Dermis microvascular lymphatic vessel endothelial cell (primary cell): ENCODE results near the gene DDX50. TPM values are rescaled to one million over a fixed set of nuclear protein-coding genes. Genes with fewer than 3 reads are reported as not detected.
"Not testable (repeated sequence)": the region's sequence is repeated elsewhere in the genome, so short reads cannot be mapped to it uniquely, and the experiment has no call there.

ENCODE experiments used
- DNase-seq, 2 donors: peaks; one replicate each; pipeline versions ENCODE4 v3.0.0 to v3.0.0-alpha.2; 2010; ENCODE audit warnings: low read depth in 2 of 2
- total RNA-seq: library from RNA; depleted of rRNA; stranded (reverse); fragments of >200 nt; gene quantifications from 2 replicates; pipeline ENCODE4 v1.2.1, GENCODE V29; 2014

The DDX50 gene
- 30.6 and 33.1 TPM in 2 replicates for total RNA-seq

GRCh38 chr10:68901105-68901927 lies at the start of gene DDX50:
DDX50 (plus strand) TSS chr10:68901315; CDS start chr10:68901385, 70 bp downstream.
- DNase-seq = peak; percentile 99 to 100

GRCh38 chr10:68856352-68856751 lies 44.8 kb upstream of the DDX50 start:
- DNase-seq = no peak

GRCh38 chr10:68857005-68857404 lies 44.1 kb upstream of the DDX50 start:
- no peak for DNase-seq

- peak in 1 of 2 donors; percentile 3 for DNase-seq
Observed at GRCh38 chr10:68861253-68861652, 39.9 kb upstream of the DDX50 start.

GRCh38 chr10:68864611-68865010 lies 36.5 kb upstream of the DDX50 start:
- DNase-seq = no peak

- DNase-seq = not testable (repeated sequence)
Observed at GRCh38 chr10:68868173-68868572, 32.9 kb upstream of the DDX50 start.

GRCh38 chr10:68869623-68870022 lies 31.5 kb upstream of the DDX50 start:
- no peak for DNase-seq

- no peak for DNase-seq
Observed at GRCh38 chr10:68870061-68870460, 31.1 kb upstream of the DDX50 start.

- no peak for DNase-seq
Observed at GRCh38 chr10:68870545-68871104, 30.5 kb upstream of the DDX50 start.

- DNase-seq = peak in 1 of 2 donors; percentile 1
Observed at GRCh38 chr10:68871105-68871711, 29.9 kb upstream of the DDX50 start.

GRCh38 chr10:68871731-68872342 lies 29.3 kb upstream of the DDX50 start:
- DNase-seq = no peak

- DNase-seq = no peak
Observed at GRCh38 chr10:68876246-68877138, 24.6 kb upstream of the DDX50 start.

- DNase-seq = no peak
Observed at GRCh38 chr10:68877482-68878110, 23.5 kb upstream of the DDX50 start.

GRCh38 chr10:68878496-68878895 lies 22.6 kb upstream of the DDX50 start:
- no peak for DNase-seq

GRCh38 chr10:68879628-68880027 lies 21.5 kb upstream of the DDX50 start:
- DNase-seq = no peak

- no peak for DNase-seq
Observed at GRCh38 chr10:68880181-68880580, 20.9 kb upstream of the DDX50 start.

GRCh38 chr10:68895041-68895440 lies 6.1 kb upstream of the DDX50 start:
- no peak for DNase-seq

GRCh38 chr10:68897336-68897741 lies 3.8 kb upstream of the DDX50 start:
- peak; percentile 36 to 73 for DNase-seq

GRCh38 chr10:68899186-68899745 lies 1.8 kb upstream of the DDX50 start:
- no peak for DNase-seq

GRCh38 chr10:68900427-68901104 lies 549 bp upstream of the DDX50 start:
- no peak for DNase-seq
